ENCODE data around the gene HELZ. TPM values are rescaled to one million over a fixed set of nuclear protein-coding genes. Genes with fewer than 3 reads are reported as not detected.
"Not testable (repeated sequence)": the region's sequence is repeated elsewhere in the genome, so short reads cannot be mapped to it uniquely, and the experiment has no call there.

Gene HELZ
- polyA plus RNA-seq, 1 experiment = 8.4 TPM

DNA sequence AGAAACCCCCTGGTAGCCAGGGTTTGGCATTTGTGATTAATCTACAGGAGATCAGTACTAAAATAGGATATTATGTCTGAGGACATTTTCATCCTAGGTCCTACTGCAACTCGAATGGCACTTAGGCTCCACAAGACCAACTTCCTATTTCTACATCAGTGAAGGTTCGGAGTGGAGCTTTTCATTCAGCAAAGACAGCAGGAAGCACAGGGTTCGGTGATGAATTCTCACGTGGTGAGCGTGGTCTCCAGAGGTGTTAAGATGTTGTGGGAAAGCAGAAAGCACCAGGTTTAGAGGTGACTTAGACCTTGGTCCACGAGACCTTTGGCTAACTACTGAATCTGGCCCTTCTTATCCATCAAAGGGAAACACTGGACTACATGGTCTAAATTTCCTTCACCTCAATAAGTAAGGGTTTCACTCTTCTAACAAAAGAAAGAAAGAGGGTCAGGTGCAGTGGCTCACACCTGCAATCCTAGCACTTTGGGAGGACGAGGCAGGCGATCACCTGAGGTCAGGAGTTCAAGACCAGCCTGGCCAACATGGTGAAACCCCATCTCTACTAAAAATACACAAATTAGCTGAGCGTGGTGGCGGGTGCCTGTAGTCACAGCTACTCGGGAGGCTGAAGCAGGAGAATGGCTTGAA lies 13.9 kb upstream of the HELZ start:
- ChIA-PET POLR2A (no interaction called here), CTCF (interaction anchor here (1.3 kb wide), 1 partner anchor 10 kb away, joined by 3 read pairs; no protein-coding TSS in a partner anchor)
- TF ChIP-seq, protein P1, sequence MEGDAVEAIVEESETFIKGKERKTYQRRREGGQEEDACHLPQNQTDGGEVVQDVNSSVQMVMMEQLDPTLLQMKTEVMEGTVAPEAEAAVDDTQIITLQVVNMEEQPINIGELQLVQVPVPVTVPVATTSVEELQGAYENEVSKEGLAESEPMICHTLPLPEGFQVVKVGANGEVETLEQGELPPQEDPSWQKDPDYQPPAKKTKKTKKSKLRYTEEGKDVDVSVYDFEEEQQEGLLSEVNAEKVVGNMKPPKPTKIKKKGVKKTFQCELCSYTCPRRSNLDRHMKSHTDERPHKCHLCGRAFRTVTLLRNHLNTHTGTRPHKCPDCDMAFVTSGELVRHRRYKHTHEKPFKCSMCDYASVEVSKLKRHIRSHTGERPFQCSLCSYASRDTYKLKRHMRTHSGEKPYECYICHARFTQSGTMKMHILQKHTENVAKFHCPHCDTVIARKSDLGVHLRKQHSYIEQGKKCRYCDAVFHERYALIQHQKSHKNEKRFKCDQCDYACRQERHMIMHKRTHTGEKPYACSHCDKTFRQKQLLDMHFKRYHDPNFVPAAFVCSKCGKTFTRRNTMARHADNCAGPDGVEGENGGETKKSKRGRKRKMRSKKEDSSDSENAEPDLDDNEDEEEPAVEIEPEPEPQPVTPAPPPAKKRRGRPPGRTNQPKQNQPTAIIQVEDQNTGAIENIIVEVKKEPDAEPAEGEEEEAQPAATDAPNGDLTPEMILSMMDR (IDR thresholded peaks at IDR 0.05; ENCODE audit: insufficient read depth, low read depth, low read length) = no peak
- Histone ChIP-seq H3K36me3 (ENCODE audit: control insufficient read depth, insufficient read depth, low read length) (no peaks in the 10 kb centered on the region), H3K27me3 (ENCODE audit: control insufficient read depth, insufficient read depth, low read length) (no peaks in the 10 kb centered on the region; the same call in 1 of the 2 replicates), H3K4me3 (ENCODE audit: low read depth, low read length) (no peak overlapping the region)
- no peak for DNase-seq (ENCODE audit: low read depth)

DNA sequence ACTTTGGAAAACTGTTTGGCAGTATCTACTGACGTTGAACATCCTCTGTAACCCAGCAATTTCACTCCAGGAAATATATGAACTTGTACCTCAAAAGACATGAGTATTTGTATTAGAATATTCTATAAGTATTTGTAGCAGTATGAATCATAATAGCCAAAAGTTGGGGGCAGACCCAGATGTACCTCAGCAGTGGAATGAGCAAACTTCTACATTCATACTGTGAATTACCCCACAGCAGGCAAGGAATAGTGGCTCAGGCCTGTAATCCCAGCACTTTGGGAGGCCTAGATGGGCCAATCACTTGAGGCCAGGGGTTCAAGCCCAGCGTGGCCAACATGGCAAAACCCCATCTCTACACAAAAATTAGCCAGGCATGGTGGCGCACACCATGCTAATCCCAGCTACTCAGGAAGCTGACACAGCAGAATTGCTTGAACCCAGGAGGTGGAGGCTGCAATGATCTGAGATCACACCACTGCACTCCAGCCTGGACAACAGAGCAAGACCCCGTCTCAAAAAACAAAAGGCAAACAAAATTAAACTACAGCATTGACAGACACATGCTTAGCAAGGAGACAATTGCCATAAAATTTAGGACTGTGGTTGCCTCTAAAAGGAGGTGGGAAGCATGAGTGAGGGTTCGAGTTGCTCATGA lies 11.2 kb upstream of the HELZ start:
- CTCF ChIA-PET = no interaction called here
- POLR2A ChIA-PET = no interaction called here
- Histone ChIP-seq H3K36me3 (ENCODE audit: control insufficient read depth, insufficient read depth, low read length) (no peaks in the 10 kb centered on the region), H3K27me3 (ENCODE audit: control insufficient read depth, insufficient read depth, low read length) (no peaks in the 10 kb centered on the region), H3K4me3 (ENCODE audit: low read depth, low read length) (no peak overlapping the region)
- TF ChIP-seq, protein P1 (IDR thresholded peaks at IDR 0.05; ENCODE audit: insufficient read depth, low read depth, low read length) = no peak
- no peak for DNase-seq (ENCODE audit: low read depth)

DNA sequence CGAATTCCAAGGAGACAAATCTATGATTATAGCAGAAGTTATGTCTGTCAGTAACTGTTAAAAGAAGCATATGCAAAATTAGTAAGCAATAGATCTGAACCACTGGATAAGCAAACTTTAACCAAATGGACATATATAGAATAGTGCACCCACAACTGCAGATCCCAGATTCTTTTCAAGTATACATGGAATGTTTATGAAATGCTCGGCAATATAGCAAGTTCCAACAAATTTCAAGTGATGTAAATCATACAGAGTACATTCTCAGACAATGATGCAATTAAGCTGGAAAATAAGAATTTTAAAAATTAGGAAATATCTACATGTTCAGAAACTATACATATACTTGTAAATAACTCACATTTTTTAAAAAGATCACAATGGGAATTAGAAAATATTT lies 8.4 kb upstream of the HELZ start:
- DNase-seq (ENCODE audit: low read depth) = no peak
- H3K27me3 ChIP-seq (ENCODE audit: control insufficient read depth, insufficient read depth, low read length) = no peaks in the 10 kb centered on the region
- H3K36me3 ChIP-seq (ENCODE audit: control insufficient read depth, insufficient read depth, low read length) = no peaks in the 10 kb centered on the region
- no peak overlapping the region for H3K4me3 ChIP-seq (ENCODE audit: low read depth, low read length)
- POLR2A ChIA-PET = no interaction called here
- TF ChIP-seq, protein P1 (IDR thresholded peaks at IDR 0.05; ENCODE audit: insufficient read depth, low read depth, low read length) = no peak
- CTCF ChIA-PET = no interaction called here

DNA sequence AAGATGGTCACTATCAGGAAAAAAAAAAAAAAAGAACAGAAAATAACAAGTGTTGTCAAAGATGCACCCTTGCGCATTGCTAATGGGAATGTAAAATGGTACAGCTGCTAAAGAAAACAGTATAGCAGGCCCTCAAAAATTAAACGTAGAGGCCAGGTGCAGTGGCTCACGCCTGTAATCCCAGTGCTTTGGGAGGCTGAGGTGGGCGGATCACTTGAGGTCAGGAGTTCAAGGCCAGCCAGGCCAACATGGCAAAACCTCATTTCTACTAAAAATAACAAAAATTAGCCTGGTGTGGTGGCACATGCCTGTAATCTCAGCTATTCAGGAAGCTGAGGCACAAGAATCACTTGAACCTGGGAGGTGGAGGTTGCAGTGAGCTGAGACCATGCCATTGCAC lies 6.6 kb upstream of the HELZ start:
- POLR2A ChIA-PET; H3K36me3 ChIP-seq (ENCODE audit: control insufficient read depth, insufficient read depth, low read length); DNase-seq (ENCODE audit: low read depth); CTCF ChIA-PET; H3K27me3 ChIP-seq (ENCODE audit: control insufficient read depth, insufficient read depth, low read length); H3K4me3 ChIP-seq (ENCODE audit: low read depth, low read length): not testable (repeated sequence)

DNA sequence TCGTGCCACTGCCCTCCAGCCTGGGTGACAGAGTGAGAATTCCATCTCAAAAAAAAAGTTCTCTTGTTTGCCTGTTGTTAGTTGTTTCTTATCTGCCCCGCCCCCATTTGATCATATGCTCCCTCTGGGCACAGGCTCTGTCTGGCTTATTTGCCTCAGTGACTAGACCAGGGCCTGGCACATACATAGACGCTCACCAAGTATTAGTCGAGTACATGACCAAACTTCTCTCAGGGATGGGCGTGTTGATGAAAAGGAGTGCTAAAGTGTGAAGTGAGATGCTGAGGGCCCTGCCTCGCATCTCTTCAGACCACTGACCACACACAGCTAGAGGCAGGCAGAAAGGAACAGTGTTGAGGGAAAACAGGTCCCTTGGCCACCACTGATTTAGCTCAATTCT lies 3.3 kb upstream of the HELZ start:
- Histone ChIP-seq H3K4me3 (ENCODE audit: low read depth, low read length) (no peak overlapping the region), H3K27me3 (ENCODE audit: control insufficient read depth, insufficient read depth, low read length) (no peaks in the 10 kb centered on the region), H3K36me3 (ENCODE audit: control insufficient read depth, insufficient read depth, low read length) (no peaks in the 10 kb centered on the region)
- TF ChIP-seq, protein P1 (IDR thresholded peaks at IDR 0.05; ENCODE audit: insufficient read depth, low read depth, low read length) = no peak
- POLR2A ChIA-PET = no interaction called here
- CTCF ChIA-PET = interaction anchor here (1.5 kb wide), 1 partner anchor 10 kb away, joined by 3 read pairs; no protein-coding TSS in a partner anchor
- no peak for DNase-seq (ENCODE audit: low read depth)
